Measurements from ENCODE around the gene STEAP1B.
"Not testable (repeated sequence)": the region's sequence is repeated elsewhere in the genome, so short reads cannot be mapped to it uniquely, and the experiment has no call there.

The STEAP1B gene

DNA sequence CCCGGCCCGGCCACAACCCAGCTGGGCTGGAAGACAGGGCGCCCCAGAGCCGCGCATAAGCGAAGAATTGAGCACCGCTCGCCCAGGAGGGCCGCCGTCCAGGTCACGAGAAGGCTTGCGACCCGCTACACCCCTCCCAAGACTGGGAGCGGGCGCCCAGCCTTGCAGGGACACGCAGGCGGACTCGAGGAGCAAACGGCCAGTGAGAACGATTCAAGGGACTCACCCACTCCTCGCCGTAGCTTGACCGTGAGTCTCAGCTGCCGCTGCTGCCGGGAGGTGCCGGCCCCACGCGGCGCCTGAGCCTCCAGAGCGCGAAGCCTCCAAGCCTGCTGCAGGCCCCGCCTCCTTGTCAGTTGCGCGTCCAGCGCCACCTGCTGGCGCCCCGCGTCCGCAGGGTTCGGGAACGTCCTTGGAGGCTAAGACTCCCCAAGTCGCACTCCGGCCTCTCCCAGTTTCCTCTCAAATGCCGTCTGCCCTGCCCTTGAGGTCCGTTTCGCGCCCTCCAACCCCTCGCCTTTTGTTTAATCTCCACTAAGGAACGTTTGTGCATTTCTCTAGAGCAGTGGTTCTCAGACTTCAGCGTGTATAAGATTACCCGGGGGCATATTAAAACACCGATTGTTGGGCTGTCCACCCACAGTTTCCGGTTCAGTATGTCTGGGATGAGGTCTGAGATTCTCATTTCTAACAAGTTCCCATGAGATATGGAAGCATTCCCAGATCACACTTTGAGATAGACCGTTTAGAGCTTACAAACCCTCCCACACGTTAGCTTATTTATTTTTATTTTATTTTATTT, at the start of gene STEAP1B:
STEAP1B (minus strand) TSS at position 301 of the 802 bp plus-strand sequence. CDS start 5,333 bp downstream, outside the sequence.
- not testable (repeated sequence) for H3K9me2 ChIP-seq (replicated peaks; ENCODE audit: low read depth, low read length); H4K20me1 ChIP-seq (ENCODE audit: insufficient read depth, low read length, poor library complexity, severe bottlenecking); H3K36me3 ChIP-seq (ENCODE audit: insufficient read depth, low read length); H3K9me3 ChIP-seq (ENCODE audit: insufficient read depth, low read depth, low read length); H3K27me3 ChIP-seq (ENCODE audit: insufficient read depth, low read length, poor library complexity, severe bottlenecking); H3K79me2 ChIP-seq (ENCODE audit: insufficient read depth, low read length); H3K4me1 ChIP-seq (ENCODE audit: insufficient read depth, low read length, poor library complexity, severe bottlenecking); H3F3A ChIP-seq (ENCODE audit: low read depth)
- TF ChIP-seq, protein P1, sequence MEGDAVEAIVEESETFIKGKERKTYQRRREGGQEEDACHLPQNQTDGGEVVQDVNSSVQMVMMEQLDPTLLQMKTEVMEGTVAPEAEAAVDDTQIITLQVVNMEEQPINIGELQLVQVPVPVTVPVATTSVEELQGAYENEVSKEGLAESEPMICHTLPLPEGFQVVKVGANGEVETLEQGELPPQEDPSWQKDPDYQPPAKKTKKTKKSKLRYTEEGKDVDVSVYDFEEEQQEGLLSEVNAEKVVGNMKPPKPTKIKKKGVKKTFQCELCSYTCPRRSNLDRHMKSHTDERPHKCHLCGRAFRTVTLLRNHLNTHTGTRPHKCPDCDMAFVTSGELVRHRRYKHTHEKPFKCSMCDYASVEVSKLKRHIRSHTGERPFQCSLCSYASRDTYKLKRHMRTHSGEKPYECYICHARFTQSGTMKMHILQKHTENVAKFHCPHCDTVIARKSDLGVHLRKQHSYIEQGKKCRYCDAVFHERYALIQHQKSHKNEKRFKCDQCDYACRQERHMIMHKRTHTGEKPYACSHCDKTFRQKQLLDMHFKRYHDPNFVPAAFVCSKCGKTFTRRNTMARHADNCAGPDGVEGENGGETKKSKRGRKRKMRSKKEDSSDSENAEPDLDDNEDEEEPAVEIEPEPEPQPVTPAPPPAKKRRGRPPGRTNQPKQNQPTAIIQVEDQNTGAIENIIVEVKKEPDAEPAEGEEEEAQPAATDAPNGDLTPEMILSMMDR (conservative IDR thresholded peaks at IDR 0.05; ENCODE audit: low read length), result peak; percentile 67
- H3K4me2 ChIP-seq (ENCODE audit: low read depth, low read length, poor library complexity, severe bottlenecking), result peak within 1 kb of the TSS; percentile 81
- H3K4me3 ChIP-seq (ENCODE audit: low read length, poor library complexity, severe bottlenecking), result peak within 1 kb of the TSS; percentile 73
- H2AFZ ChIP-seq (ENCODE audit: low read length), result peak within 1 kb of the TSS; percentile 94
- peak within 1 kb of the TSS; percentile 78 for H3K9ac ChIP-seq (ENCODE audit: low read depth, low read length, poor library complexity, severe bottlenecking)

DNA sequence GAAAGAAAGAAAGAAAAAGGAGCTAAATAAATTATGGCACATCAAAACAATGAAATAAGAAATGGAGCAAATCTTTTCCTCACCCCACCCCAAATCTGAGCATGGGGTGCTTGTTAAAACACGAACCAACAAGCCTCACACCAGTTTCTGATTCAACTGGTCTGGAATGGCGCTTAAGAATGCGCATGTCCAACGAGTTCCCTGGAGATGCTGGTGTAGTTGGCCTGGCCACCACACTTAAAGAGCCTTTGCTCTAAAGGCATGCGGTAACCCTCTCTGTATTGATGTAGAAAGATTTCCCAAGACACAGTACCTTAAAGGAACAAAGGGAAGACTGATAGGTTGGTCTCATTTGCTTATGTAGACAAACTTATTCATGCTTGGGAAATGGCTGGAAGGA, 49.1 kb upstream of the STEAP1B start:
- Histone ChIP-seq H3K36me3 (ENCODE audit: insufficient read depth, low read length) (no peaks in the 10 kb centered on the region), H2AFZ (ENCODE audit: low read length) (no peak overlapping the region), H3K9ac (ENCODE audit: low read depth, low read length, poor library complexity, severe bottlenecking) (no peak overlapping the region), H3K4me1 (ENCODE audit: insufficient read depth, low read length, poor library complexity, severe bottlenecking) (no peaks in the 10 kb centered on the region), H3K4me2 (ENCODE audit: low read depth, low read length, poor library complexity, severe bottlenecking) (no peak overlapping the region), H4K20me1 (ENCODE audit: insufficient read depth, low read length, poor library complexity, severe bottlenecking) (no peaks in the 10 kb centered on the region), H3K79me2 (ENCODE audit: insufficient read depth, low read length) (no peaks in the 10 kb centered on the region), H3K4me3 (ENCODE audit: low read length, poor library complexity, severe bottlenecking) (no peak overlapping the region), H3K9me3 (ENCODE audit: insufficient read depth, low read depth, low read length) (no peaks in the 10 kb centered on the region), H3K9me2 (replicated peaks; ENCODE audit: low read depth, low read length) (no peaks in the 10 kb centered on the region), H3F3A (ENCODE audit: low read depth) (no peaks in the 10 kb centered on the region), H3K27me3 (ENCODE audit: insufficient read depth, low read length, poor library complexity, severe bottlenecking) (peaks cover 13% of the 10 kb centered on the region)
- TF ChIP-seq EZH2phosphoT487 (IDR thresholded peaks at IDR 0.05; ENCODE audit: borderline replicate concordance), result no peak
- TF ChIP-seq, protein P1 (conservative IDR thresholded peaks at IDR 0.05; ENCODE audit: low read length), result no peak

DNA sequence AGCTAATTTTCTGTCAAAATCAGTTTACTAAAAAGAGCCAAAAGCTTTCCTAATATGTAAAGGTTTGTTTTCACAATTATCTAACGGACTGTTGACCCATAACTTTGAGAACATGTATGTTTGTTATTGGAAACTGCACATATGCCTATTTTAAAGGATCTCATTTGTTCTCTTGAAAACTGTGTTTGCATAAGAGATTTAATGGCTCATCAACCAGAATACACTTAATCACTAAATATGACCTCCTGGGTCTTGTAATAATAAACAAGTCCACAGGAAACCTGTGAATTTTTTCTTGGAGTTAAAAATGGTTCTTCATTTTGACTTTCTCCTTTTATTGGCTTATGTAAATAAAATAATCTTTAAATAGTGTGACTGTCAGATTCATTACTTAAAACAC, 48.3 kb upstream of the STEAP1B start:
- H3K4me1 ChIP-seq (ENCODE audit: insufficient read depth, low read length, poor library complexity, severe bottlenecking), result no peaks in the 10 kb centered on the region
- H3K4me3 ChIP-seq (ENCODE audit: low read length, poor library complexity, severe bottlenecking), result no peak overlapping the region
- H3K9ac ChIP-seq (ENCODE audit: low read depth, low read length, poor library complexity, severe bottlenecking), result no peak overlapping the region
- no peaks in the 10 kb centered on the region for H3K36me3 ChIP-seq (ENCODE audit: insufficient read depth, low read length)
- H3K9me2 ChIP-seq (replicated peaks; ENCODE audit: low read depth, low read length), result no peaks in the 10 kb centered on the region
- H3K9me3 ChIP-seq (ENCODE audit: insufficient read depth, low read depth, low read length), result no peaks in the 10 kb centered on the region
- no peaks in the 10 kb centered on the region for H3K79me2 ChIP-seq (ENCODE audit: insufficient read depth, low read length)
- peaks cover 13% of the 10 kb centered on the region for H3K27me3 ChIP-seq (ENCODE audit: insufficient read depth, low read length, poor library complexity, severe bottlenecking)
- TF ChIP-seq, protein P1 (conservative IDR thresholded peaks at IDR 0.05; ENCODE audit: low read length), result no peak
- no peak for TF ChIP-seq EZH2phosphoT487 (IDR thresholded peaks at IDR 0.05; ENCODE audit: borderline replicate concordance)
- no peaks in the 10 kb centered on the region for H4K20me1 ChIP-seq (ENCODE audit: insufficient read depth, low read length, poor library complexity, severe bottlenecking)
- no peak overlapping the region for H2AFZ ChIP-seq (ENCODE audit: low read length)
- no peaks in the 10 kb centered on the region for H3F3A ChIP-seq (ENCODE audit: low read depth)
- no peak overlapping the region for H3K4me2 ChIP-seq (ENCODE audit: low read depth, low read length, poor library complexity, severe bottlenecking)
